H1 (cell line): ENCODE measurements around the gene HARS1. TPM values are rescaled to one million over a fixed set of nuclear protein-coding genes. Genes with fewer than 3 reads are reported as not detected.

Experiments used
- CTCF ChIA-PET: fragments of 300-600 bp; sonication (Branson Sonifier 250); formaldehyde crosslinking; loops from one replicate; lab custom pipeline; 2021; ENCODE audit not compliant: partially characterized antibody; lab: Charles Lee
- POLR2A ChIA-PET: fragments of 300-600 bp; sonication (Branson Sonifier 250); formaldehyde crosslinking; loops from one replicate; lab custom pipeline; 2021; ENCODE audit warnings: inconsistent platforms; ENCODE audit not compliant: partially characterized antibody; lab: Charles Lee
- DNase-seq, 2 experiments: peaks; one replicate each; pipeline versions ENCODE4 v3.0.0 to v3.0.0-alpha.2; 2010 to 2022; ENCODE audit warnings: low spot score in 2 of 2, low read depth in 1 of 2, mixed read lengths in 1 of 2
- FAIRE-seq: peaks from 2 replicates; lab custom pipeline; 2011; peaks lifted over from hg19 to GRCh38; lab: Jason Lieb, UNC
- H2AFZ ChIP-seq: 2 replicates; pipeline ENCODE4 v1.8.1; 2012; ENCODE audit warnings: low read length, inconsistent platforms
- H2AK5ac ChIP-seq: 2 replicates; pipeline ENCODE4 v1.6.1; 2013; ENCODE audit warnings: low read depth, low read length
- H2BK120ac ChIP-seq: replicated peaks from 2 replicates; pipeline ENCODE3; 2013; ENCODE audit warnings: low read depth, low read length, inconsistent platforms
- H2BK12ac ChIP-seq: 2 replicates; pipeline ENCODE4 v1.6.1; 2013; ENCODE audit warnings: low read depth, low read length
- H2BK15ac ChIP-seq: 2 replicates; pipeline ENCODE4 v1.6.1; 2013; ENCODE audit warnings: low read length
- H2BK20ac ChIP-seq: 2 replicates; pipeline ENCODE4 v1.6.1; 2013; ENCODE audit warnings: low read length
- H2BK5ac ChIP-seq: 2 replicates; pipeline ENCODE4 v1.6.1; 2013; ENCODE audit warnings: low read depth, low read length
- H3K14ac ChIP-seq: 2 replicates; pipeline ENCODE4 v1.6.1; 2013; ENCODE audit warnings: inconsistent platforms; ENCODE audit not compliant: insufficient read length
- H3K18ac ChIP-seq: 2 replicates; pipeline ENCODE4 v1.6.1; 2013; ENCODE audit warnings: low read length; ENCODE audit errors: extremely low read depth
- H3K23ac ChIP-seq: 2 replicates; pipeline ENCODE4 v1.6.1; 2013; ENCODE audit warnings: inconsistent platforms; ENCODE audit not compliant: insufficient read length
- H3K23me2 ChIP-seq: 2 replicates; pipeline ENCODE4 v1.6.1; 2013; ENCODE audit warnings: low read depth, low read length
- H3K27ac ChIP-seq: 2 replicates; pipeline ENCODE4 v1.6.1; 2011; ENCODE audit warnings: low read depth, low read length, inconsistent platforms
- H3K27me3 ChIP-seq, 4 experiments: replicated peaks in 1 of 4; 1 replicate in 1 of 4; 2 replicates in 3 of 4; pipeline versions ENCODE4 v1.6.1 to v1.8.1; 2011 to 2013; ENCODE audit warnings: low read length in 3 of 4, mild to moderate bottlenecking in 3 of 4, inconsistent platforms in 2 of 4, mixed read lengths in 2 of 4, moderate library complexity in 1 of 4; ENCODE audit not compliant: control insufficient read depth in 3 of 4, insufficient read depth in 3 of 4; ENCODE audit errors: extremely low read depth in 1 of 4
- H3K36me3 ChIP-seq, 4 experiments: 2 replicates each; pipeline versions ENCODE4 v1.6.1 to v1.8.1; 2011 to 2013; ENCODE audit warnings: mild to moderate bottlenecking in 4 of 4, low read length in 3 of 4, moderate library complexity in 2 of 4, control low read depth in 1 of 4, inconsistent platforms in 1 of 4; ENCODE audit not compliant: insufficient read depth in 4 of 4, control insufficient read depth in 2 of 4
- H3K4ac ChIP-seq: replicated peaks from 2 replicates; pipeline ENCODE3; 2013; ENCODE audit warnings: low read length, low read depth, mixed read lengths, inconsistent platforms; ENCODE audit not compliant: insufficient read length
- H3K4me1 ChIP-seq, 4 experiments: replicated peaks in 1 of 4; 1 replicate in 1 of 4; 2 replicates in 3 of 4; pipeline versions ENCODE4 v1.6.1 to v1.8.1; 2011 to 2013; ENCODE audit warnings: low read length in 3 of 4, inconsistent platforms in 2 of 4, mixed read lengths in 1 of 4; ENCODE audit not compliant: insufficient read depth in 4 of 4, control insufficient read depth in 3 of 4
- H3K4me2 ChIP-seq, 2 experiments: 2 replicates each; pipeline versions ENCODE4 v1.6.1 to v1.8.1; 2011 to 2013; ENCODE audit warnings: low read depth in 2 of 2, low read length in 2 of 2, control low read depth in 1 of 2, inconsistent platforms in 1 of 2, mild to moderate bottlenecking in 1 of 2; ENCODE audit not compliant: insufficient read depth in 1 of 2
- H3K4me3 ChIP-seq, 4 experiments: fragments of 200-600, 300-600 bp in 1 of 4; sonication (generic), shearing (Covaris generic), sonication (Bioruptor Twin) in 1 of 4; 2 replicates each; pipeline versions ENCODE4 v1.5.1 to v1.8.1; 2011 to 2016; ENCODE audit warnings: low read length in 4 of 4, low read depth in 3 of 4, control low read depth in 2 of 4, inconsistent platforms in 2 of 4, mild to moderate bottlenecking in 2 of 4, mixed read lengths in 1 of 4, moderate library complexity in 1 of 4; ENCODE audit not compliant: insufficient read depth in 2 of 4; ENCODE audit errors: extremely low read depth in 1 of 4
- H3K56ac ChIP-seq: replicated peaks from 2 replicates; pipeline ENCODE3; 2013; ENCODE audit warnings: low read depth, mild to moderate bottlenecking, mixed read lengths, low read length, inconsistent platforms; ENCODE audit not compliant: insufficient read length
- H3K79me1 ChIP-seq: 2 replicates; pipeline ENCODE4 v1.6.1; 2013; ENCODE audit warnings: low read depth, low read length, control low read depth
- H3K79me2 ChIP-seq, 2 experiments: 2 replicates each; pipeline versions ENCODE4 v1.6.1 to v1.8.1; 2012 to 2013; ENCODE audit warnings: low read length in 2 of 2, mild to moderate bottlenecking in 2 of 2, inconsistent platforms in 1 of 2; ENCODE audit not compliant: insufficient read depth in 2 of 2, control insufficient read depth in 1 of 2
- H3K9ac ChIP-seq, 4 experiments: replicated peaks in 1 of 4; 1 replicate in 1 of 4; 2 replicates in 3 of 4; pipeline versions ENCODE4 v1.6.1 to v1.8.1; 2011 to 2013; ENCODE audit warnings: low read depth in 3 of 4, low read length in 3 of 4, control low read depth in 2 of 4, mild to moderate bottlenecking in 2 of 4, moderate library complexity in 2 of 4, inconsistent platforms in 1 of 4; ENCODE audit errors: extremely low read depth in 1 of 4
- H3K9me3 ChIP-seq, 2 experiments: 2 replicates each; pipeline versions ENCODE4 v1.6.1 to v1.8.1; 2012 to 2013; ENCODE audit warnings: mild to moderate bottlenecking in 2 of 2, moderate library complexity in 2 of 2, control low read depth in 1 of 2, inconsistent platforms in 1 of 2, low read depth in 1 of 2, low read length in 1 of 2, mixed read lengths in 1 of 2; ENCODE audit not compliant: insufficient read depth in 2 of 2
- H4K20me1 ChIP-seq, 2 experiments: replicated peaks in 1 of 2; 2 replicates each; pipeline versions ENCODE3 to v1.8.1; 2011 to 2013; ENCODE audit warnings: inconsistent platforms in 2 of 2, low read length in 2 of 2, mild to moderate bottlenecking in 1 of 2; ENCODE audit not compliant: insufficient read depth in 2 of 2, control insufficient read depth in 1 of 2
- H4K5ac ChIP-seq: 2 replicates; pipeline ENCODE4 v1.6.1; 2013; ENCODE audit warnings: low read length, low read depth, mixed read lengths, inconsistent platforms; ENCODE audit not compliant: insufficient read length
- H4K8ac ChIP-seq: 2 replicates; pipeline ENCODE4 v1.8.0; 2013; ENCODE audit warnings: mild to moderate bottlenecking, moderate library complexity, low read length, inconsistent platforms; ENCODE audit not compliant: insufficient read depth; ENCODE audit errors: extremely low read depth
- H4K91ac ChIP-seq: replicated peaks from 2 replicates; pipeline ENCODE3; 2013; ENCODE audit warnings: low read length, mixed read lengths, inconsistent platforms; ENCODE audit not compliant: insufficient read length
- GTF2F1 ChIP-seq: IDR thresholded peaks from 2 replicates; pipeline ENCODE4 v1.6.1; 2012; ENCODE audit warnings: low read depth, low read length, improper control_type of control experiment, borderline replicate concordance
- JUN ChIP-seq: IDR thresholded peaks from 2 replicates; pipeline ENCODE4 v1.6.1; 2011; ENCODE audit warnings: low read depth, mild to moderate bottlenecking, improper control_type of control experiment, low read length
- KDM4A ChIP-seq: IDR thresholded peaks from one replicate; pipeline ENCODE4 v1.7.1; 2012; ENCODE audit warnings: low read depth, mild to moderate bottlenecking, moderate library complexity, low read length, inconsistent platforms; ENCODE audit not compliant: severe bottlenecking
- SRF ChIP-seq: IDR thresholded peaks from 2 replicates; pipeline ENCODE4 v1.6.1; 2011; ENCODE audit warnings: mild to moderate bottlenecking, low read depth, low read length, moderate library complexity
- TEAD4 ChIP-seq: IDR thresholded peaks from 2 replicates; pipeline ENCODE4 v1.6.1; 2012; ENCODE audit warnings: low read depth, low read length, inconsistent platforms, mixed read lengths
- WGBS, 2 experiments: shearing (Covaris generic) in 1 of 2; methylation state at CpG; one replicate each; pipeline versions ENCODE4 v1.1.6 to v1.1.7; 2013 to 2015; ENCODE audit warnings: low lambda C conversion rate in 2 of 2, mixed read lengths in 2 of 2, inconsistent platforms in 1 of 2, low coverage in 1 of 2, missing lambda C conversion rate in 1 of 2; ENCODE audit not compliant: insufficient replicate concordance in 2 of 2, insufficient coverage in 1 of 2, insufficient read length in 1 of 2; ENCODE audit errors: extremely low coverage in 1 of 2, missing lambda C conversion rate in 1 of 2; 5-methylcytosine and 5-hydroxymethylcytosine counted together
- polyA plus RNA-seq, 7 experiments: library from polyadenylated mRNA; depleted of rRNA in 3 of 7; stranded (reverse) in 5 of 7; unstranded in 2 of 7; fragments of >200 nt in 5 of 7; fragments of 200-250 nt in 2 of 7; gene quantifications; 1 replicate in 5 of 7; 2 replicates in 1 of 7; 4 replicates in 1 of 7; pipeline versions ENCODE4 v1.2.1 to v1.2.3, GENCODE V29; 2011 to 2013; ENCODE audit warnings: missing spikeins in 2 of 7, mixed read lengths in 2 of 7
- total RNA-seq: library from RNA; stranded (reverse); fragmentation: NEBNext Ultra II Directional; extraction: Animal tissue kit (Norgen Biotek cat#: 25700); gene quantifications from 2 replicates; pipeline ENCODE4 v1.2.1, GENCODE V29; 2021

Gene HARS1
- total and polyA plus RNA-seq, 2 of the 8 experiments (the other 6 are each of a cell fraction or from before 2014, with no cell fraction given), result 27.8 to 56.8 TPM

DNA sequence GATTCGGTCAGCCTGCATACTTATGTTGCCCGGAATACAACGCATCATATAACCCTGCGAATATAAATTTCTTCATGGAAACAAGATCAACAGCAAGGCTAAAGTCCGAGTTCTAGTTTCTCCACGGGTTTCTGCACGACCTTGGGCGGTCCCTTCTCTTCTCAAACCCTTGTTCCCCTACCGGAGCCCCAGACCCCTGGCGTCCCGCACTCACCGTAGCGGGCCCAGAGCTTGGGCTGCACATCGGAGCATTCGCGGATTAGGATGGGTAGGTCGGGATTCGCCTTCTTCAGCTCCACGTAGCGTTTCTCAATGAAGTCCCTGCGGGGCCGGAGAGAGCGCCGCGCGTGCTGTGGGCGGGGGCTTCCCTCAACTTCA, 44.1 kb downstream of the HARS1 start:
- H3K14ac ChIP-seq, result no peak overlapping the region
- no peak overlapping the region for H2BK15ac ChIP-seq
- no peak overlapping the region for H4K91ac ChIP-seq
- H3K27me3 ChIP-seq, result no peaks in the 10 kb centered on the region
- H3K4ac ChIP-seq, result no peak overlapping the region
- H2BK5ac ChIP-seq, result no peak overlapping the region
- peaks cover 0 to 4% of the 10 kb centered on the region in 2 experiments for H4K20me1 ChIP-seq
- peak overlapping the region; percentile 63 to 86 (median 78) for H3K4me3 ChIP-seq
- H3K23me2 ChIP-seq, result peaks cover 5% of the 10 kb centered on the region; the same call in 1 of the 2 replicates
- peak overlapping the region; percentile 80 to 81 for H3K4me2 ChIP-seq
- no peak overlapping the region for H3K23ac ChIP-seq
- no peak for TF ChIP-seq GTF2F1
- no peak for TF ChIP-seq KDM4A
- no peak for TF ChIP-seq TEAD4
- no peak for TF ChIP-seq JUN
- no peak for TF ChIP-seq SRF
- H2AK5ac ChIP-seq, result no peak overlapping the region
- H3K79me1 ChIP-seq, result no peaks in the 10 kb centered on the region
- no peak overlapping the region for H2AFZ ChIP-seq
- peak overlapping the region; percentile 90; the same call in 1 of the 2 replicates for H4K8ac ChIP-seq
- no peak overlapping the region for H2BK20ac ChIP-seq
- peaks cover 0 to 4% (median 0%) of the 10 kb centered on the region in 4 experiments; a peak in 2 of 7 replicates for H3K4me1 ChIP-seq
- ChIA-PET CTCF (interaction anchor here (0.8 to 1.6 kb wide), 12 partner anchors 8 to 403 kb away, joined by 3 to 6 read pairs (median 4); partner anchors contain the start of genes HARS1 and HARS2), POLR2A (interaction anchor here (0.7 to 7.9 kb wide), 32 partner anchors 8 to 477 kb away, joined by 3 to 87 read pairs (median 5); partner anchors contain the start of genes APBB3, DND1, EIF4EBP3 and HARS1)
- no peak overlapping the region for H2BK120ac ChIP-seq
- no peaks in the 10 kb centered on the region for H3K9me3 ChIP-seq
- peak overlapping the region; percentile 65 to 86 (median 78) for H3K9ac ChIP-seq
- DNase-seq (no peak), FAIRE-seq (no peak)
- no peak overlapping the region for H3K18ac ChIP-seq
- 8% methylated on average over 27 of the region's 27 CpGs; no CpG with 5 or more reads in 1 of the 2 experiments for WGBS, 2 experiments
- peak overlapping the region; percentile 26; the same call in 1 of the 2 replicates for H3K27ac ChIP-seq
- peak overlapping the region; percentile 22 for H3K56ac ChIP-seq
- H4K5ac ChIP-seq, result no peak overlapping the region
- peaks cover 12 to 42% (median 32%) of the 10 kb centered on the region in 4 experiments for H3K36me3 ChIP-seq
- H2BK12ac ChIP-seq, result no peak overlapping the region
- H3K79me2 ChIP-seq, result peaks cover 5 to 18% of the 10 kb centered on the region in 2 experiments; a peak in 3 of 4 replicates
